PC-3 (cell line): ENCODE data around the gene IGFLR1.

Source experiments
- CTCF ChIP-seq: fragments of 300-600 bp; sonication (generic); conservative IDR thresholded peaks from 2 replicates; pipeline ENCODE4 v1.5.1; 2017; ENCODE audit warnings: antibody characterized with exemption, low read depth, mild to moderate bottlenecking, low read length
- EZH2 ChIP-seq: fragments of 300-600 bp; sonication (generic); IDR thresholded peaks from one replicate; pipeline ENCODE4 v1.6.1; 2017; ENCODE audit warnings: antibody characterized with exemption, mild to moderate bottlenecking, low read length; ENCODE audit not compliant: unreplicated experiment
- EZH2phosphoT487 ChIP-seq: fragments of 300-600 bp; sonication (generic); IDR thresholded peaks from 2 replicates; pipeline ENCODE4 v1.6.1; 2018; ENCODE audit warnings: mild to moderate bottlenecking, antibody characterized with exemption, low read length, borderline replicate concordance

- TF ChIP-seq CTCF, result no peak
- TF ChIP-seq EZH2phosphoT487, result no peak
- TF ChIP-seq EZH2, result no peak
Measured at GRCh38 chr19:35764432-35765315, 22.4 kb upstream of the IGFLR1 start.
